GM21529 (cell line): ENCODE measurements around the gene AKT1.
A peak's percentile ranks its signal among the peaks of the same experiment; 100 is the strongest.
"Not testable (repeated sequence)": the region's sequence is repeated elsewhere in the genome, so short reads cannot be mapped to it uniquely, and the experiment has no call there.

Source experiments
- ATAC-seq: cut with Tn5 transposase; IDR thresholded peaks from one replicate; pipeline ENCODE4 v1.9.1; 2021; ENCODE audit not compliant: unreplicated experiment

Gene AKT1

DNA sequence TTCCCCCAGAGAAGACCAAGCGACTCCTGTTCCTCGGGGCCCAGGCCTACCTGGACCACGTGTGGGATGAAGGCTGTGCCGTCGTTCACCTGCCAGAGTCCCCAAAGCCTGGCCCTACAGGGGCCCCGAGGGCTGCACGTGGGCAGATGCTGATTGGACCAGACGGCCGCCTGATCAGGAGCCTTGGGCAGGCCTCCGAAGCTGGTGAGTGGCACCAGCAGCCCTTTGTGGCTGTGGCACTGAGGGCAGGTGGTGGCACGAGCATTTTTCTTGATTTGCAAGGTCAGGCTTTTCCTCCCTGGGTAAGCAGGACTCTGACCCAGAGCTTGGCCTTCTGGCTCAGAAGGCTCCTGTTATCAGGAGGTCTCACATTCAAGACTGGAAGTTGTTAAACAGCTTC, 39.9 kb downstream of the AKT1 start:
- ATAC-seq: no peak

DNA sequence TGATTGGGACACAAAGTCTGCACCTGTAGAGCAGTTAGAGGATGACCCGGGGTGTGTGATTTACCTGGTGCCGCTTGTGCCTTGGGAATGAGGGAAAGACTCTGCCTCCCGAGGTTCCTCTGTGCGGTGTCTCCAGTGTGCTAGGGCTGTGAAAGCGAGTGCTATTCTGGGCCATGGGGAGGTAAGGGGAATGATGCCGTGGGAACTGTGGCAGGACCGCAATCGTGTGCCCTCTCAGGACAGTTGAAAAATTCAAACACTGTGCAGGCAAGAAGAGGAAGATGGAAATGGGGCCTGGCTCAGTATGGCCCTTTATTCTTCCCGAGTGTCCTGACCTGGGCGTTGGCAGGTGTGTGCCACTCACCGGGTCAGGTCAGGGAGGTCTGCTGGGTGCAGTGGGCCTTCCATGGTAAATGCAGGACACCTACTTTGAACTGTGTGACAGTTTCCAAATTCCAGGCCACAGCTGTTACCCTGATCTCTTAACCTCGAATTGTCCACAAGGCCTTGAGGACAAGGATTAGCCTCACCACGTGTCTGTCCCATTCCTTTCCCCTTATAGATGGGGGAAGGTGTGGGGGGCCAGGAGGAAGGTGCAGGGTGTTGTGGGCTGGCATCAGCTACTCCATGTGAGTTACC, 41.2 kb downstream of the AKT1 start:
- no peak for ATAC-seq

DNA sequence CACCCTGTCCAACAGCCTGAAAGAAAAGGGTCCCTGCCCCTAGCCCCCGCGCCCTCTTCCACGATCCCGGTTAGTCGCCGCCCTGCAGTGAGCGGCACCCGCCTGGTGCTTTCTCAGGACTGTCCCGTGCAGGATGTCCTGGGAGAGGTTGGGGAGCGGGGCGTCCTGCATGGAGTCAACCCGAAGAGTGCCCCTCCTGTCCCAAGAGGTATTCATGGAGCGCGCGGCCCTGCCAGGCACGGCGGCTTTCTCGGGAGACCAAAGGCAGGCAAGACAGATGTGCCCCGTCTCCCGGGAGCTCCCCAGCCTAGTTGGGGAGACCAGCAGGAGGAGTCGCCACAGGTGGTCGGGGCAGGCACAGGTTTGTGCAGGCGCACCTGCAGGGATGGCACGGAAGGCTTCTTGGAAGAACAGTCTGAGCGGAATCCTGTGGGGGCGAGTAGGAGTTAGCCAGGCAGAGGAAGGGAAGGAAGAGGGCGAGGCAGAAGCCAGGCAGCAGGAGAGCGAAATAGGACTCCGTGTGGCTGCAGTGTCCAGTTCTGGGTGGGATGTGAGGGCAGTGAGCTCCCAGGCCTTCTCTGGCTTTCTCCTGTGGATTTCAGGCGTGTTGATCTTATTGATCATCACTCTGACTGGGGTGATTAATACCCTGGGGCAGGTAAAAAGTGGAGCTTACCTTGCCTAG, 41.9 kb downstream of the AKT1 start:
- ATAC-seq: no peak

DNA sequence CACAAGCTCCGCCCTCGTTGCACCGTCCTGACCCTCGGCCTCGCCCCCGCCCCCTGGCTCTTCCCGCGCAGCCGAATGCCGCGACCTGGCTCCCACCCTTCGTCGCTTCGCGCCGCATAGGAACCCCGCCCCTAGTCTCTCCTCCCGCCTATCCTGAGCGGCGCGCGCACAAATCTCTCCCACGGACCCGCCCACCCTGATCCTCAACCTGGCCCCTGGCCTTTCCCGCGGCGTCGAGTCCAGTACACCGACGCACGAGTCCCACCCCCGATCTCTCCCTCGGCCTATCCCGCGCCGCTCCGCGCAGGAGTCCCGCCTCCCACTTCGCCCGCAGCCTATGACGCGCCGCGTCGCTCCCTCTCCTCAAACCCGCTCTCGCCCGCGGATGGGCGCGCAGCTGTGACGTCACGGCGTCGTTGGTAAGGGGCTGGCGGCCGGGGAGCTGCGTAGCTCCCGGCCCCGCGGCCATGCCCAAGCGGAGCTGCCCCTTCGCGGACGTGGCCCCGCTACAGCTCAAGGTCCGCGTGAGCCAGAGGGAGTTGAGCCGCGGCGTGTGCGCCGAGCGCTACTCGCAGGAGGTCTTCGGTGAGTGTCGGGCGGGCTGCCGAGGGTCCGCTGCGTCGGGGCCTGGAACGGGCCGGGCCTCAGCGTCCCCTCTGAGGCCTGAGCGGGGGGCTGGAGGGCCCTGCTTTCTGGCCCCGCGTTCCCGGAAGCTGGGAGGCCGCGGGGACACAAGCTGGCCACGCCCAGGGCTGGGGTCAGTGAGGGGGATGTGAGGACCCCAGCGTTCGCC, 42.6 kb downstream of the AKT1 start, which contains the start of gene SIVA1:
Gene SIVA1, plus strand, starts transcription at position 413 of the 793 bp plus-strand sequence. Its CDS starts 55 bp downstream, at position 468.
- peak; percentile 86 for ATAC-seq

DNA sequence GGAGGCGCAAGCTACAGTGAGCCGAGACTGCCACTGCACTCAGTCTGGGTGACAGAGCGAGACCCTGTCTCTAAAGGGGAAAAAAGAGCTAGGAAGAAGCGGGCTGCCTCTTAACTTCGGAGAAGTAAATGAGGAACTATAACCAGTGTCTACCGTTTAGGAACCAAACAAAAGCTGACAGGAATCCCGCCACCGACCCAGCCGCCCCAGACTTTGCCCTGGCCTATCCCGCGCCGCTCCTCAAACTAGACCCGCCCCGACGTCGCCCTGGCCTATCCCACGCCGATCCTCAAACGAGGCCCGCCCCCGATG, 43.2 kb downstream of the AKT1 start:
- no peak for ATAC-seq

DNA sequence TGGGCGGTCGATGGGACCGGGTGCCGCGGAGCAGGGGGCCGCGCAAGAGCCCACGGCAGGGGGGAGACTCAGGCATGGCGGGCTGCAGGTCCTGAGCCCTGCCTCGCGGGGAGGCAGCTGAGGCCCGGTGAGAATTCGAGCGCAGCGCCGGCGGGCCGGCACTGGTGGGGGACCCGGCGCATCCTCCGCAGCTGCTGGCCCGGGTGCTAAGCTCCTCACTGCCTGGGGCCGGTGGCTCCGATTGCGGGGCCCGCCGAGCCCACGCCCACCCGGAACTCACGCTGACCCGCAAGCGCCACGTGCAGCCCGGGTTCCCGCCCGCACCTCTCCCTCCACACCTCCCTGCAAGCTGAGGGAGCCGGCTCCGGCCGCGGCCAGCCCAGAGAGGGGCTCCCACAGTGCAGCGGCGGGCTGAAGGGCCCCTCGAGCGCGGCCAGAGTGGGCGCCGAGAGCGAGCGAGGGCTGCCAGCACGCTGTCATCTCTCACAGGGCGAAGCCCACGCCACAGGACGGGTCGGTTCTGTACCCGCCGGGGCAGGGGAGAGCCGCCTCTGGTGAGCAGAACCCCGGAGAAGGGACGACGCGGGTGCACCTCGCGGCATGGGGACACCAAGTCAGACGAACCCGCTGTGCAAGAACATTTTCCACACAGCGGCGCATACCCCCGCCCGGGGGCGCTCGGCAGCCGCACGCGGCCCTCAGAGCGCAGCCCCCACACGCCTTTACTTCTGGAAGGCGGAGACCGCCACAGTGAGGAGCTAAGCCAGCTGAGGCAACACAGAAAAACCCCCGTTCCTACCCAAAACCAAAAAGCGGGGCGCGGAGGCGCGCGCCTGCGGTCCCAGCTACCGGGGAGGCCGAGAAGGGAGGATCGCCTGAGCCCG, 43.8 kb downstream of the AKT1 start:
- ATAC-seq: no peak

DNA sequence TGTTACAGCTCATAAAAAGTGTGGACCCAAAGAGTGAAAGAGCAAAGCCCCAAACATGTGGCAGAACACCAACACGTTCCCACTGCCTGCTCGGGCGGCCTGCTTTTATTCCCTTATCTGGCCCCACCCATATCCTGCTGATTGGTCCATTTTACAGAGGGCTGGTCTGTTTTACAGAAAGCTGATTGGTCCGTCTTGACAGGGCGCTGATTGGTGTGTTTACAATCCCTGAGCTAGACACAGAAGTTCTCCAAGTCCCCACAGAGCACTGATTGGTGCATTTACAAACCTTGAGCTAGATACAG, 44.8 kb downstream of the AKT1 start:
- not testable (repeated sequence) for ATAC-seq

DNA sequence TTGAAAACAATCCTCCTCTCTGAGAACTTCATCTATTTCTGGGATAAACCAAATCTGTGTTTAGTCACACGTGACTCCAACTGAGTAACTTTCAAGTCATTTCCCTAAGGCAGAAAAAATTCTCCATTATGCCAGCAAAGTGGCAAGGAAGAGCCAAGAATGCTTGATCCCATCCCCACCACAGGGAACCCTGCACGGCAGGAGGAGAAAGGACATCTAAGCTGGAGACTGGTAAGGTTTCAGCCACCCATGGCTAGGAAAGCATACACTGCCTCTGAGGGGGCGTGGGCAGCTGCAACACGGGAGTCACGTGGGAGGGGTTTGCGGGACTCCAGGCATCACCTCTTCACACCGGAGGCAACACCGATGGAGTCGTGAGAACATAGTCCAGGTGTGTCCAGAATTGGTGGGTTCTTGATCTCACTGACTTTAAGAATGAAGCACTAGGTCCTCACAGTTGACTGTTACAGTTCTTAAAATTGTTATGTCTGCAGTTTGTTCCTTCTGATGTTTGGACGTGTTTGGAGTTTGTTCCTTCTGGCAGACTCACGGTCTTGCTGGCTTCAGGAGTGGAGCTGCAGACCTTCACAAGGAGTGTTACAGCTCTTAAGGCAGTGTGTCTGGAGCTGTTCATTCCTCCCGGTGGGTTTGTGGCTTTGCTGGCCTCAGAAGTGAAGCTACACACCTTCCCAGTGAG, 45.3 kb downstream of the AKT1 start:
- no peak for ATAC-seq

DNA sequence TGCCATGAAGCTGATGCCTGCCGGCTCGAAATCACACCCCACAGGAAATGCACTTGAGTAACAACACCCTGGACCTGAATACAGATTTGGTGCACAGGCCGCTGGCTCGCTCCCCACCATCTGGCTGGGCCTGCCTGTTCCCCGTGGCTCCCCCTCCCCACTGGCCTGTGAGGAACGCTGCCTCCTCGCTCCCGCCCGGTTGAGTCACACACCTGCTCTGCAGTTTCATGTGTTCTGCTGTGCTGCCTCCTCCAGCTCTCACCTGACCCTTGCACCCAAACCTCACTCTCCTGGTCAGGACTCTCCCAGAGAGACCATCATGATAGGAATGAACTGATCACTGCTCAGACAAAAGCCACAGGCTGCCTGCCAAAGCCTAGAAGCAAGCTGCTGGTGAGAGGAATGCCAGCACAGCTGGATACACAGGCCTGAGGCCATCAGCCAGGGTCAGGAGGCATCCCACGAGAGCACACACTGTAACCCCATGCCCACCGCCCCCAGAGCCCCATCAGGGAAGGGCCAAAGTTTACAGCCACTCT, 46.4 kb downstream of the AKT1 start:
- no peak for ATAC-seq

DNA sequence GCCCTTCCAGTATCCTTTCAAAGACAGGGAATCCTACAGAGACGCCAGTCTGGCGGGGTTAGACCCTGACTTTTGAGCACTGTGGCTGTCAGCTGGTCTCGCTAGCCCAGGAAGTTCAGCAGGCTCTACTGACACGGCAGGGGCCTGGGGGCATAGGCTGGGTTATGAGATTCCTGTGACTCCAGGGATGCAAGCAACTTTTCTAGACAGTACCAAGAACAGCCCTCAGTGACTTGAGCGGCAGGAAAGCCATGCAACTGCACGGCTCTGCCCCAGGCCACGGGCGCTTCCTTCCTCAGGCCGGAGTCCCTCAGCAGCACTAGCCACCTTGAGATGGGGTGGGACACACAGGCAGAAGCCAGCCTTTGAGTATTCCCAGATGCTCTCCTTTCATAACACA, 47.7 kb downstream of the AKT1 start:
- no peak for ATAC-seq

DNA sequence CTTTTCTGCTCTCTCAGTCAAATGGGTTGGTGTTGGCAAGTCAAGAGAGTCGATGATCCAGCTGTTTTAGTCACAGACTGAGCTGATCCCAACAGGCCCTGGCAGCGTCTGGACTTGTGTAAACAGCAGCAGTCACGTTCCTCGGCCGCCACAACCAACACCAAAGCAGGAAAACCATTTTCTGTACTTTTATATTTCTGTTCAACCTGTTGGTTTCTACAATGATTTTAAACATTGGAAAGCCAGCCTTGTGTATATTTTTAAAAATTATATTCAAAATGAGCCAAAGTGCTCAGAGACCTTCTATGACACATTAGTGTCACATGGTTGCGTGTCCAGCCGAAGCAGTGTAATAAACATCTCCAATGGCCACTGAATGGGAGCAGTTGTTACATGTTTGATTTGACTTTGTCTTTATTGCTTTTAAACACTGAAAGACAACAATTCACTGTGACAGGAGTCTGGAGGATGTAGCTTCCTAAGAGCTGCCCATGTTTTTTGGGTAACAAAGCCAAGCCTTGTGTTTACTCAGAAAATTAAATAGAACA, 48.5 kb downstream of the AKT1 start:
- no peak for ATAC-seq

DNA sequence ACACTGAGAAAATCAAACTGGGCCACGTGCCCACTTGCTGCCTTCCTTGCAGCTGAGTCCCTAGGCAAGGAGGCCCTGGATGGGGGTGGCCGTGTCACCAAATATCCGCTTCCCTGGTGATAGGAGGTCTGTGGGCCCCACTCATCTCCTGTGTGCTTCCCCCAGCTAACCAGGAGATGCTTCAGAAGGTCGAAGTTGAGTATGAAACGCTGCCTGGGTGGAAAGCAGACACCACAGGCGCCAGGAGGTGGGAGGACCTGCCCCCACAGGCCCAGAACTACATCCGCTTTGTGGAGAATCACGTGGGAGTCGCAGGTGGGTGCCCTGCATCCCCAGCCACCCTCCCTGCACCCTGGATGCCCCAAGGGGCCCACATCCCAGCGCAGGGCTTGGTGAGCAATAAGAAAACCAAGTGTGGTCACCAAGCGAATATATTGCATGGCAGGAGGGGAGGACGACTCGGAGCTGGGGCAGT, 49.4 kb downstream of the AKT1 start:
- no peak for ATAC-seq

DNA sequence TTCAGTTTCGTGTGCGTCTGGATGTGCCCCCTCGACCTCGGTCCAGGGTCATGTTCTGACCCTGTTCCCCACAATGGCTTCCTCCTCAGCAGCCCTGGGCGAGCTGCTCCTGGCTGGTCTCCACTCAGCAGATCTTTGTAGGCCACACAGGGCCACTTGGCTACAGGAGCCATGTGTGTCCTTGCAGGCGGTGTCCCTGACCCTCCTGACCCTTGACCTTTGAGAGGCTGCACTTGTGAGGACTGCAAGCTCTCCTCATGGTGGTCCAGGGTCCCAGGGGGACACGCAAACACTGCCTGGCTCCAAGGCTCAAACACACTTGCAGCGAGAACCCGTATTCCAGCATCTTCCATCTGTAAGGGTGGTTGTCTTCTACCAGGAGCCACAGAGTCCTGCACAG, 50.1 kb downstream of the AKT1 start:
- no peak for ATAC-seq

DNA sequence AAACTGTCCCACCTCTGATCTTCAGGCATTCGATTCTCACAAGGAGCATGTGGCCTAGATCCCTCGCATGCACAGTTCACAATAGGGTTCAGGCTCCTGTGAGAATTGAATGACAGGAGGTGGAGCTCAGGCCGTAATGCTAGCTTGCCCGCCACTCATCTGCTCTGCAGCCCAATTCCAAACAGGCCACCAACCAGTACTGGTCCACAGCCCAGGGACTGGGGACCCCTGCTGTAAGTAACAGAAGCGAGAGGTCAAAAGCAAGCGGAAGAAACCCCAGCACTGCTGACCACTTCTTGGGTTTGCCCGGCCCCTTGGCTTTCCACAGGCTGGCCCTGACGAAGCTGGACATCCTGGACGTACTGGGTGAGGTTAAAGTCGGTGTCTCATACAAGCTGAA, 51.1 kb downstream of the AKT1 start:
- no peak for ATAC-seq

DNA sequence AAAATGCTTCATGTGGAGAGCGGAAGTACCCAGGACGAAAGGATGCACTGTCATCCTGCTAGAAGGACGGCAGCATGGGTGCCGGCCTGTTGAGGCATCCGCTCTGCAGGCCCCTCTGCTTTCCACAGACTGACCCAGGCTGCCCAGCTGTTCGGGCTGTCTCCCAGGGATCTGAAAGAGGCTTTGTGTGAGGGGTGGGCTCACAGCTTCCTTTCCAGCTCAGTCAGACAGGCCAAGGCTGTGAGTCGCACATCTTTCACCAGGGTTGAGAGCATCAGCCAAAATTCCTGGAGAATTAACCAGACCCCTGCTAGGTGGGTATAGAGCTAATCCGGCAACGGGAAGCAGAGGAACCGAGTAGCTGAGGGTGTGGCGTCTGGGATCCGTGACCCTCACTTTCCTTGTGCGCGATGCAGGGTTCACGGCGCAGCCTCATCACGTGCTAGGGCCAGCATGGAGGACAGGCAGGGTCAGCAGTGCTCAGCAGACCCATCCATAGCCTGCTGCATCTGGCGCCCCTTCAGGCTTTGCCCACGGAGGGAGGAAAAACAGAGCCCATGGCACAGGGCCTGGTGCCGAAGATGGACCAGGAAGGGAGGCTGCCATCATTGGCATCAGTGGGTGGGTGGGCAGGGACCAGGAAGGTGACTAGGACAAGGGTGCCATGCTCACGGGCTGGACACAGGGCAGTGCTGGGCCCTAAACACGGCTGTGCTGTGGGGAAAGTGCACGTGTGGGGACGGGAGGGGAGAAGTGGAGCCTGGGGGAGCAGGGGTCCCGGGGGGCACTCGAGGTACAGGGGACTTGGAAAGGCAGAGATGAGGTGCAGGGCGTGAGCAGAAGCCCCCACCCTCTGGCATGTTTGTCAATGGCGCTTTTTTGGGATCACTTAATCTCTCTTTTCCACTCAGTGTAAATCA, 51.8 kb downstream of the AKT1 start:
- no peak for ATAC-seq

DNA sequence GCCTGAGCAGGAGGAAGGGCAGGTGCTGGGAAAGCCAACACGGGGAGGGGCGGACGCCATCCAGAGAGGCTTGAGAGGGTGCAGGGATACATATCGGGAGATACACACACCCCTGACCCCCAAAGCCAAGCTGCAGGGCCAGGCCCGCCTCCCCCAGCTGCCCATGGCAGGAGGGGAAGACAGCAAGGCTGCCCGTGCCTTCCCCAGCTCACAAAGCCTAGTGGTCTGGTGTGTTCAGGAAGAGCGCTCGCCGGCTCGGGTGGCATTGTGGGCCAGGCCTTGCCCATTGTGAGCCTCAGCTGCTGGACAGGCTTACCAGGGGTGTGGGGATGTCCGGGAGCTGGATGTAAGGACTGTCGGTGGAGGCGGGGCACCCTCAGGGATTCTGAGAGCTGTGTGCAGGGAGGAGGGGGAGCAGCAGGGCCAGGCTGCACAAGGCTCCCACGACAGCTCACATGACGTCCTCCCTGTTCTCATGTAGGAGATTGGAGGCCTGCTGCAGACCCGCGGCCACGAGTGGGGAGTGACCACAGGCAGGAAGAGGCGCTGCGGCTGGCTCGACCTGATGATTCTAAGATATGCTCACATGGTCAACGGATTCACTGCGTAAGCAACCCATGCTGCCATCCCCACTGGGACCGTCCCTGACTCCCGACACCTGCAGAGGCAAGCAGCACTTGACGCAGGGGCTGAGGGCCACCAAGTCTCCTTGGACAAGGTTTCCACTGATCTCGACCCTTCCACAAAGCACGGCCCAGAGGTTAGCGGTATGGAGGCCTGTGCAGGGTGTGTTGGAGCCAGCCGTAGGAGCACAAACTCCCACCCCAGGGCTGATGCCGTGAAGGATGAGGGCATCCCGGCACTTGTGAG, 52.7 kb downstream of the AKT1 start:
- no peak for ATAC-seq

DNA sequence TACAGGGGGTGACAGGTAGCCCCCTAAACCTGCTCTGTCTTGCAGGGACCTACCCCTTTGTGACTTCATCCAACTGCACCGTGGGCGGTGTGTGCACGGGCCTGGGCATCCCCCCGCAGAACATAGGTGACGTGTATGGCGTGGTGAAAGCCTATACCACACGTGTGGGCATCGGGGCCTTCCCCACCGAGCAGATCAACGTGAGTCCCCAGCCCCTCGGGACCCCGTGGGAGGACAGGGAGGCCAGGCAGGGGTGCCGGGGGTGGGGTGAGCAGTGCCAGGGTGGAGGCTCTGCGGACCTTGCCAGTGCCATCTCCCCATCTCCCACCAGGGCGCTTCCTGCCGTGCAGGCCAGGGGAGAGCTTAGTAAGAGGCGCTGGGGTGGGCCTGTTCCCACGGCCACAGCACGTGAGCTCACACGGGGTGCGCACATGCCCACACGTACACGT, 53.7 kb downstream of the AKT1 start:
- no peak for ATAC-seq
